Omental fat pad (tissue), 4 donors: ENCODE data around the gene MYOCD. TPM values are rescaled to one million over a fixed set of nuclear protein-coding genes. Genes with fewer than 3 reads are reported as not detected.

ENCODE experiments used
- ATAC-seq: fragments of 150-250 bp; one replicate; pipeline ENCODE4 v1.9.1; 2016; ENCODE audit warnings: mild to moderate bottlenecking, moderate library complexity; ENCODE audit not compliant: low FRiP score
- DNase-seq: peaks from one replicate; pipeline ENCODE4 v3.0.0-alpha.2; 2019; ENCODE audit warnings: low spot score
- CTCF ChIP-seq, 3 donors: fragments of 450-650 bp; IDR thresholded peaks; one replicate each; pipeline ENCODE4 v1.5.1; 2016 to 2017; ENCODE audit warnings: antibody characterized with exemption in 3 of 3, mild to moderate bottlenecking in 3 of 3, moderate library complexity in 2 of 3
- total RNA-seq, 4 donors: library from RNA; depleted of rRNA; stranded (reverse); fragments of >200 nt; gene quantifications; one replicate each; pipeline ENCODE4 v1.1.0, GENCODE V29; 2016

Gene MYOCD
- total RNA-seq, 4 donors from 2014 or later: 0.48 to 2.8 (median 2.3) TPM

GRCh38 chr17:12673788-12674187 lies 8.1 kb downstream of the MYOCD start:
- no peak for DNase-seq
- no peak for ATAC-seq
- TF ChIP-seq CTCF (IDR thresholded peaks at IDR 0.05): no peak

GRCh38 chr17:12680407-12680897 lies 14.8 kb downstream of the MYOCD start:
- ATAC-seq (no peak), DNase-seq (no peak)
- no peak for TF ChIP-seq CTCF (IDR thresholded peaks at IDR 0.05)

GRCh38 chr17:12680993-12681392 lies 15.3 kb downstream of the MYOCD start:
- DNase-seq: no peak
- ATAC-seq: no peak
- TF ChIP-seq CTCF (IDR thresholded peaks at IDR 0.05): no peak

- ATAC-seq: peak; percentile 65
- DNase-seq: no peak
- TF ChIP-seq CTCF (IDR thresholded peaks at IDR 0.05): no peak
These were observed 17.6 kb downstream of the MYOCD start for GRCh38 chr17:12683299-12683698.

GRCh38 chr17:12686486-12686885 lies 20.8 kb downstream of the MYOCD start:
- ATAC-seq (no peak), DNase-seq (no peak)
- TF ChIP-seq CTCF (IDR thresholded peaks at IDR 0.05): no peak

GRCh38 chr17:12688382-12688781 lies 22.7 kb downstream of the MYOCD start:
- no peak for ATAC-seq
- TF ChIP-seq CTCF (IDR thresholded peaks at IDR 0.05): no peak
- DNase-seq: no peak

- ATAC-seq (no peak), DNase-seq (no peak)
- no peak for TF ChIP-seq CTCF (IDR thresholded peaks at IDR 0.05)
These were observed 25.5 kb downstream of the MYOCD start for GRCh38 chr17:12691173-12691572.
